ENCODE measurements around the gene FOXJ3.

Gene FOXJ3

DNA sequence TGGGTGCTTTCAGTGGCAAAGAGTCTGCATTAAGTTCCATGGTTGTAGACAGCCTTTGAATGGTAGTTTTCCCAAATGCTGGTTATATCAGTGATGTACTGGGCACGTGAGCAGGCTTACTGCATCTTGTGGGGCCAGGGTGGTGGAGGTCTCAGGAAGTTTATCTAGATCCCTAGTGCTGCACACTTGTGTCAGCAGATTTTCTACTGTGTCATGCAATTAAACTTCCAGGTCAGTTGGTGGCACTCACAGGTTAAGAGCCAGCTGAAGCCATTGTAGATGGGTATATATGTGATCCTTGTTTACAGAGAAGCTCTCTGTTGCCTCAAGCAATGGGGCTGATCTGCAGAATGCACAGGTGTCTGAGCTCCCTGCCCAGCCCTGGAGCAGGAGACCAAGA is 33.0 kb downstream of the FOXJ3 start:
- no peak for DNase-seq

DNA sequence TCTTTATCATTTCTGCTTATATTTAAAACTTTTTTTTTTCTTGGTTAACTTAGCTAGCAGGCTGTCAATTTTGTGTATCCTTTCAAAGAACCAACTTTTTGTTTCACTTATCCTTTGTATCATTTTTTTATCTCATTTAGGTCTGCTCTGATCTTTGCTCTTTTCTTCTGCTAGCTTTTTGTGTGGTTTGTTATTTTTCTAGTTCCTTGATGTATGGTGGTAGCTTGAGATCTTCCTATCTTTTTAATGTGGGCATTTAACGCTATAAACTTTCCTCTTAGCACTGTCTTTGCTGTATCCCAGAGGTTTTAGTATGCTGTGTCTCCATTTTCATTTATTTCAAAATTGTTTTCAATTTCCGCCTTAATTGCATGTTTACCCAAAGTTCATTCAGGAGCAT is 36.5 kb downstream of the FOXJ3 start:
- no peak for DNase-seq

GRCh38 chr1:42295816-42296215 is 39.2 kb downstream of the FOXJ3 start:
- DNase-seq = no peak

- DNase-seq = no peak
These were observed 44.9 kb downstream of the FOXJ3 start for GRCh38 chr1:42290130-42290529.

GRCh38 chr1:42288311-42288985 is 46.6 kb downstream of the FOXJ3 start:
- DNase-seq = no peak

DNA sequence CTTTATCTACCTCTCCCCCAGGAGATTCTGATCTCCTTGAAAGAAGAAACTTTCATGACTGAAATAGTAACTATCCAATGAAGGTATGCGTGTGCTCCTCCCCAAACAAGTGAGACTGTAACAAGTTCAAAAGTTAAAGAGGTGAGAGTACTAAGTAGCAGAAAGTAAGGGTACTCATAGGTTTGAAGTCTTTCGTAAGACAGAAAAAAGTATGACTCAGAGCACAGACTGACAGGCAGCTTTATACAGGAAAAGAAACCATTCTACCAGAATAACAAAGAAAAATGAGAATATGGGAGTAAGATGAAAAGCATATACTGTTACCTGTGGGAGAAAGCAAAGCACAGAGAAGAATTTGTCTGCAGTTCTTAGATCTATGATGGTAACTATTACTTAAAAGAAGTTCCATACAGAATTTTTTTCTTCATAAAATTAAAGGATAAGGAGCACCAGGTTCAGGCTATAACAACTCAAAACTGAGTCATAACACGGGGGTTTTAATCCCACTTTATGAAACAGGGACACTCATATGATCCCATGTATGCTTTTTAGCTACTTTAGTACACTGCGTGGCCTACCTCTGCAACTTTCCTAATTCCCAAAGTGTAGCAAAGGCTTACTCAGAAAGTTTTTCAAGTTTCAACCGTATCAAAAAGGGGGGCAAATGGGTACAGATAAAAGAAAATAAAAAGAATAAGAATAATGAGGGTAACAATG is 52.0 kb downstream of the FOXJ3 start:
- DNase-seq = no peak

DNA sequence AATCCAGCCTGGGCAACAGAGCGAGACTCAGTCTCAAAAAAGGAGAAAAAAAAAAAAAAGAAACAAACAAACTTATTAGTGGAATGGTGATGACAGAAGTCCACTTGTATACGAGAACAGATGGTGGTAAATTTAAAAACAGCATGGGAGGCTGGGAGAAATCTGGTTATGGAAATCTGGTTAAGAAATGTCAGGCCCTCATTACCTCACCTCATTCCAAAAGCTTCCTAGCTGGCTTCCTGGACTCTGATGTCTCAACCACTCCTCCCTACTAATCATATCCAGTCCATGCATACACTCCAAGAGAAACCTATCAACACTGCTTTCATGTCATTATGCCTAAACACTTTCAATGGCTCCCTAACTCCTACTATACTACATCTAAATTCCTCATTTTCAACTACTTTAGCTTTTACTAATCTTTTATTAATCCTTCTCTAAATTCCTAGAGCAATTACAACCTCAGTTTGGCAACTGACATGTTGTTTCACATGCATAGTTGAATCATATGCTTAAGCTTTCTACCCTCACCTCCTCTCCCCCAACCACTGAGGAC is 52.9 kb downstream of the FOXJ3 start:
- DNase-seq = no peak

- no peak for DNase-seq
These were observed 54.2 kb downstream of the FOXJ3 start for GRCh38 chr1:42280821-42281220.

- no peak for DNase-seq
These were observed 56.0 kb downstream of the FOXJ3 start for GRCh38 chr1:42279055-42279454.

- DNase-seq = no peak
These were observed 62.1 kb downstream of the FOXJ3 start for GRCh38 chr1:42272920-42273319.

GRCh38 chr1:42267904-42268303 is 67.1 kb downstream of the FOXJ3 start:
- no peak for DNase-seq

DNA sequence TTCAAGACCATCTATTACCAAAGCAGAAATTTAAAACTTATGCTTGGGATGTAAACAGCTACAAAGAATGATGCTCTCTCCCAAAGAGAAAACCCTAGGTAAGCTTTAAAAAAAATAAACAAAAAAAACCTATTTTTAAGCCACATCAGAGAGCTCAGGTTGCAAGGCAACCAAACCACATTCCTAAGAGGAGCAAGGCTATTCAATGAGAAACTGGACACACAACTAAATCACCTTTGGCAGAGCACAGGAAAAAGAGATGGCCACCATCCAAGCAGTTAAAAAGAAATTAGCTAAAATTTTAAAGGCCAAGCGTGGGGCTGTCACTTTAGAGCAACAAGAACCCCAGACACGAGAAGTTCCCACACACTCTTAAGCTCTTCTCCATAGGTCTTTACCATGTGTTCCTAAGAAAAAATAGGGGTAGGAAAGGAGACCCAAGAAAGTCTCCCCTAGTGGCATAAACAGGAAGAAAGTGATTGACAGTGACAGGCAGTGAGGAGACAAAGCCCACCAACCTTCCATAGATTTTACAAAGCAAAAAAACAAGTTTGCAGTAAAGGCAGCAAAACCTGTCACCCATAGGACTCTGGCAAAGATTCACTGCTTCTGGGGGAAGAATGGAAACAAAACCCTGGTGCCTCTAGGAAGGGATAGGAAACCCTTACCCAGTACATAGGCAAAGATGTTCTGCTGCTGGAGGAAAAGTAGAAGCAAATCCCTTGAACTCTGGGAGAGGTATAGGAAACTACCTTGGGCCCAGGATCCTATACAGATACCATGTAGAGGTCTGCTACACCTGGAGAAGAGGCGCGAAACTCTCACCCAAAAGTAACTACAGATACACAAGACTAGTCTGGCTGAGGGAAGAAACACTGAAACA is 68.5 kb downstream of the FOXJ3 start:
- no peak for DNase-seq

GRCh38 chr1:42264511-42265190 is 70.4 kb downstream of the FOXJ3 start:
- DNase-seq = no peak

GRCh38 chr1:42263019-42263418 is 72.0 kb downstream of the FOXJ3 start:
- DNase-seq = no peak

DNA sequence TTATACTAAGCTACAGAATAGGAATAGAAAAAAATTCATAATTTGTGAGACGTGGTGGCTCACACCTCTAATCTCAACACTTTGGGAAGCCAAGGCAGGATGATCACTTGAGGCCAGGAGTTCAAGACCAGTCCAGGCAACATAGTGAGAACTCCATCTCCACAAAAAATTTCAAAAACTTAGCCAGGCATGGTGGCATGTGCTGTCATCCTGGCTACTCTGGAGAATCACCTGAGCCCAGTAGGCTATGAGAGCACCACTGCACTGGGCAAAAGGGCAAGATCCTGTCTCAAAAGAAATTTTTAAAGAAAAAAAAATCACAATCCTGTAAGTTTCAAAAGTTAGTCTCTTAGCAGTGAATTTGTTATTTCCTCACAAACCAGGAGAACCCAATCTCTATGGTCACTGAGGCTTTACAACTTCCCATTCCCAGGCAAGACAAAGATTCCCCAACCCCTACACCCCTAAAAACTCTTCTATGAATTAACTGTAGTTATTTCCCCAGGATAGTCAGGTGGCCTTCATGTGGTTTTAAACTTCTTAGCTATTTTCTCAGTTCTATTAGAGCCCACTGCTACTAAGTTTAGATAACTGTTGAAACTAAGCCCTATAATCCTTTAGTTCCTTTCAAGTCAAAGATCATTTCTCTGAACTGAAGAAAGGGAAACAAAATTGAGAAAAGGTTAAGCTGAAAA is 74.5 kb downstream of the FOXJ3 start:
- no peak for DNase-seq

- DNase-seq = no peak
These were observed 75.3 kb downstream of the FOXJ3 start for GRCh38 chr1:42259739-42260064.

GRCh38 chr1:42259059-42259738 is 75.8 kb downstream of the FOXJ3 start:
- DNase-seq = no peak

GRCh38 chr1:42258218-42258617 is 76.8 kb downstream of the FOXJ3 start:
- no peak for DNase-seq

- DNase-seq = no peak
These were observed 84.0 kb downstream of the FOXJ3 start for GRCh38 chr1:42251042-42251441.

DNA sequence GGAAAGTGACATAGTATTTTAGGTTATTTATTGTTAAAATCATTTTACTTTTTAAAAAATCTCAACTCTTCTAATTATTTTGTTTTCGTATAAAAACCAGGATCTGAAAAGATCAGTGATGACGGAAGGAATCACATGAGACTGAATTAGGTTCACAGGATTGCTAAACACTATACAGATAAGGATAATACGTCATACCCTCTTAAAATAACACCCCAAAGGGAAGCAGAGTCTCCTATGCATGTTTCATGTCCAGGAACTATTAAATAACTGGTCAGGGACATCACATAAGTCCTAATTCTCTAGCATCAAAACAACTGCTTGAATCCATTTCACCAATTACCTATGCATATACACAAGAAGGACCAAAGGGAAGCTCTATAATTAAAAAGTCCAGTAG is 84.9 kb downstream of the FOXJ3 start:
- no peak for DNase-seq

GRCh38 chr1:42240966-42241755 is 93.9 kb downstream of the FOXJ3 start:
- DNase-seq = no peak
